ENCODE measurements around the gene NOS1AP.

Gene NOS1AP

GRCh38 chr1:162265983-162266382, 196.5 kb downstream of the NOS1AP start:
- no peak for DNase-seq

- DNase-seq = no peak
Measured at GRCh38 chr1:162270016-162270770, 200.7 kb downstream of the NOS1AP start.

- DNase-seq = no peak
Measured at GRCh38 chr1:162271972-162272371, 202.5 kb downstream of the NOS1AP start.

GRCh38 chr1:162272419-162272818, 202.9 kb downstream of the NOS1AP start:
- no peak for DNase-seq

GRCh38 chr1:162275622-162276175, 206.2 kb downstream of the NOS1AP start:
- DNase-seq = no peak

GRCh38 chr1:162276493-162276892, 207.0 kb downstream of the NOS1AP start:
- no peak for DNase-seq

- no peak for DNase-seq
Measured at GRCh38 chr1:162279136-162279498, 209.6 kb downstream of the NOS1AP start.

- no peak for DNase-seq
Measured at GRCh38 chr1:162281426-162281825, 211.9 kb downstream of the NOS1AP start.

- DNase-seq = no peak
Measured at GRCh38 chr1:162283657-162284056, 214.2 kb downstream of the NOS1AP start.

- DNase-seq = no peak
Measured at GRCh38 chr1:162284206-162284955, 214.9 kb downstream of the NOS1AP start.

GRCh38 chr1:162285149-162285561, 215.7 kb downstream of the NOS1AP start:
- DNase-seq = no peak

- no peak for DNase-seq
Measured at GRCh38 chr1:162291000-162291399, 221.5 kb downstream of the NOS1AP start.

GRCh38 chr1:162292422-162292849, 222.9 kb downstream of the NOS1AP start:
- no peak for DNase-seq

GRCh38 chr1:162293073-162293692, 223.7 kb downstream of the NOS1AP start:
- DNase-seq = no peak

- DNase-seq = no peak
Measured at GRCh38 chr1:162294015-162294414, 224.5 kb downstream of the NOS1AP start.

- no peak for DNase-seq
Measured at GRCh38 chr1:162297208-162297607, 227.7 kb downstream of the NOS1AP start.

- no peak for DNase-seq
Measured at GRCh38 chr1:162298266-162298665, 228.8 kb downstream of the NOS1AP start.

- DNase-seq = no peak
Measured at GRCh38 chr1:162299018-162299417, 229.5 kb downstream of the NOS1AP start.

GRCh38 chr1:162300057-162300917, 230.8 kb downstream of the NOS1AP start:
- DNase-seq = no peak

GRCh38 chr1:162301696-162302095, 232.2 kb downstream of the NOS1AP start:
- DNase-seq = no peak

GRCh38 chr1:162302306-162303003, 233.0 kb downstream of the NOS1AP start:
- no peak for DNase-seq

- DNase-seq = no peak
Measured at GRCh38 chr1:162303004-162303344, 233.5 kb downstream of the NOS1AP start.

All from stimulated activated CD8-positive, alpha-beta memory T cell treated with anti-CD3 and anti-CD28 coated beads, Interleukin-4, amount 100 ng/mL, for 48 hours (primary cell).